ENCODE data around the gene MGAT5.

Gene MGAT5

GRCh38 chr2:134490559-134490958 is 236.7 kb downstream of the MGAT5 start:
- no peak overlapping the region for H3K27ac ChIP-seq
- H3K4me1 ChIP-seq: no peaks in the 10 kb centered on the region
- no peaks in the 10 kb centered on the region for H3K9me3 ChIP-seq (ENCODE audit: control insufficient read depth, low read length)
- no peak overlapping the region for H3K9ac ChIP-seq
- no peak overlapping the region for H3K4me2 ChIP-seq (ENCODE audit: low read length)
- no peak overlapping the region for H3K4me3 ChIP-seq (ENCODE audit: low read depth, low read length)
- H3K79me2 ChIP-seq: no peaks in the 10 kb centered on the region
- H2AFZ ChIP-seq: no peak overlapping the region
- H3K36me3 ChIP-seq (ENCODE audit: control insufficient read depth, insufficient read depth, low read length): no peaks in the 10 kb centered on the region
- TF ChIP-seq CTCF (IDR thresholded peaks at IDR 0.05): no peak
- no peaks in the 10 kb centered on the region for H3K27me3 ChIP-seq (ENCODE audit: control insufficient read depth, insufficient read depth, low read length)

- H3K4me1 ChIP-seq: no peaks in the 10 kb centered on the region
- TF ChIP-seq CTCF (IDR thresholded peaks at IDR 0.05): no peak
- H3K4me2 ChIP-seq (ENCODE audit: low read length): no peak overlapping the region
- no peaks in the 10 kb centered on the region for H3K27me3 ChIP-seq (ENCODE audit: control insufficient read depth, insufficient read depth, low read length)
- no peaks in the 10 kb centered on the region for H3K79me2 ChIP-seq
- no peak overlapping the region for H3K27ac ChIP-seq
- no peak overlapping the region for H3K9ac ChIP-seq
- H3K36me3 ChIP-seq (ENCODE audit: control insufficient read depth, insufficient read depth, low read length): no peaks in the 10 kb centered on the region
- H3K9me3 ChIP-seq (ENCODE audit: control insufficient read depth, low read length): no peaks in the 10 kb centered on the region
- no peak overlapping the region for H3K4me3 ChIP-seq (ENCODE audit: low read depth, low read length)
- no peak overlapping the region for H2AFZ ChIP-seq
Measured at GRCh38 chr2:134491022-134491421, 237.2 kb downstream of the MGAT5 start.

GRCh38 chr2:134491771-134492441 is 238.0 kb downstream of the MGAT5 start:
- no peak overlapping the region for H3K27ac ChIP-seq
- H3K4me2 ChIP-seq (ENCODE audit: low read length): no peak overlapping the region
- H3K4me3 ChIP-seq (ENCODE audit: low read depth, low read length): peak overlapping the region; percentile 30
- no peak overlapping the region for H3K9ac ChIP-seq
- no peaks in the 10 kb centered on the region for H3K9me3 ChIP-seq (ENCODE audit: control insufficient read depth, low read length)
- no peaks in the 10 kb centered on the region for H3K36me3 ChIP-seq (ENCODE audit: control insufficient read depth, insufficient read depth, low read length)
- TF ChIP-seq CTCF (IDR thresholded peaks at IDR 0.05): peak; percentile 40
- H3K79me2 ChIP-seq: no peaks in the 10 kb centered on the region
- H3K4me1 ChIP-seq: no peaks in the 10 kb centered on the region
- no peaks in the 10 kb centered on the region for H3K27me3 ChIP-seq (ENCODE audit: control insufficient read depth, insufficient read depth, low read length)
- H2AFZ ChIP-seq: peak overlapping the region; percentile 45

GRCh38 chr2:134493797-134494196 is 239.9 kb downstream of the MGAT5 start:
- Histone ChIP-seq H3K4me2 (ENCODE audit: low read length) (no peak overlapping the region), H3K4me3 (ENCODE audit: low read depth, low read length) (no peak overlapping the region), H2AFZ (no peak overlapping the region), H3K36me3 (ENCODE audit: control insufficient read depth, insufficient read depth, low read length) (no peaks in the 10 kb centered on the region), H3K9ac (no peak overlapping the region), H3K9me3 (ENCODE audit: control insufficient read depth, low read length) (no peaks in the 10 kb centered on the region), H3K27ac (no peak overlapping the region), H3K27me3 (ENCODE audit: control insufficient read depth, insufficient read depth, low read length) (no peaks in the 10 kb centered on the region), H3K79me2 (no peaks in the 10 kb centered on the region), H3K4me1 (no peaks in the 10 kb centered on the region)
- no peak for TF ChIP-seq CTCF (IDR thresholded peaks at IDR 0.05)

GRCh38 chr2:134498654-134499053 is 244.8 kb downstream of the MGAT5 start:
- H3K27ac ChIP-seq: no peak overlapping the region
- no peaks in the 10 kb centered on the region for H3K79me2 ChIP-seq
- no peaks in the 10 kb centered on the region for H3K4me1 ChIP-seq
- no peaks in the 10 kb centered on the region for H3K9me3 ChIP-seq (ENCODE audit: control insufficient read depth, low read length)
- H3K9ac ChIP-seq: no peak overlapping the region
- H3K27me3 ChIP-seq (ENCODE audit: control insufficient read depth, insufficient read depth, low read length): no peaks in the 10 kb centered on the region
- H3K36me3 ChIP-seq (ENCODE audit: control insufficient read depth, insufficient read depth, low read length): no peaks in the 10 kb centered on the region
- H2AFZ ChIP-seq: no peak overlapping the region
- TF ChIP-seq CTCF (IDR thresholded peaks at IDR 0.05): no peak
- no peak overlapping the region for H3K4me2 ChIP-seq (ENCODE audit: low read length)
- no peak overlapping the region for H3K4me3 ChIP-seq (ENCODE audit: low read depth, low read length)

All from parathyroid adenoma (tissue), 2 donors.